HG03108 (cell line): ENCODE measurements around the gene PLAAT3.
A peak's percentile ranks its signal among the peaks of the same experiment; 100 is the strongest.
"Not testable (repeated sequence)": the region's sequence is repeated elsewhere in the genome, so short reads cannot be mapped to it uniquely, and the experiment has no call there.

Experiments
- ATAC-seq: cut with Tn5 transposase; IDR thresholded peaks from one replicate; pipeline ENCODE4 v1.9.1; 2021; ENCODE audit warnings: moderate library complexity; ENCODE audit not compliant: unreplicated experiment

PLAAT3 gene

DNA sequence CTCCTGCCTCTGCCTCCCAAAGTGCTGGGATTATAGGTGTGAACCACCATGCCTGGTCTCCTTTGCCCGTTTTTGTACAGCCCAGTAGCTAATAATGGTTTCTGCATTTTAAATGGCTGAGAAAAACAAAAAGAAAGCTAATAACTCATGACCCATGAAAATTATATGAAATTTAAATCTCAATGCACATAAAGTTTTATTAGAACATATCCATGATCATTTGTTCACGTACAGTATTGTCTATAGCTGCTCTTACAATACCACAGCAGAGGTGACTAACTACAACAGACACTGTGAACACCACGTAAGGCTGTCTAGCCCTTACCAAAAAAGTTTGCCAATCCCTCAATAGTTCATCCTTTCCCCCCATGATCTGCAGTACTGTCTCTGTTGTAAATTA, 44.7 kb downstream of the PLAAT3 start:
- ATAC-seq: no peak

DNA sequence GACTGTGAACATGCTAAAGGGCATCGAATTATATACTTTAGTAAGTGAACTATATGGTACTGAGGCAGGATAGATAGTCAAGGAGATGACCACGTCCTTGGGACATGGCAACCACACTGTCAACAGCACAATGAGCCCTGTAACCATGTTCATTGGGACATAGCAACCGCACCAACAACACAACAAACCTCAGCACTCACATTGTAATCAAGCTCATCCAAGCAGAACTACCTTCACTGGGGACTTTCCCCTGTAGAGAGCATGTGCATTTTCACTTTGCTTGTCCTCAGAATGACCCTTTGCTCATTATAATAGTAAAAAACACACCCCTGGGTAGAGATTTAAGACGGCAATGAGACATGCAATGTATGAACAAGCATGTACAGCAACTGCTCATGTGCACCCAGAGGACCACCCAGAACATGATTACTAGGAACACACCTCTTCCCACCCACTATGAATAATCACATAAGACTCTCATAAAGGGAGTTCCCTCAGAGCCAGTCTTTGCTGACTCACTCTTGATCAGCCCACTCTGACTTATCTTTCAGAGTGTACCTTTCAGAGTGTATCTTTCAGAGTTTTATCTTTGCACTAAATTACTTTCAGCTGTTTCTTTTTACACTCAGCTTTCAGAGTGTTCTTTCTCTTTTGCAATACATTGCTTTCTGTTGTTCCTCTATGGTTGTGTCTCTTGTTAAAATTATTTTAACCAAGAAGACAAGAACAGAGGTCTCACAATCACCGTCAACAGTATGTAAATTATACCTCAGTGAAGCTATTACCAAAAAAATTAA, 47.0 kb downstream of the PLAAT3 start:
- ATAC-seq: peak; percentile 70

DNA sequence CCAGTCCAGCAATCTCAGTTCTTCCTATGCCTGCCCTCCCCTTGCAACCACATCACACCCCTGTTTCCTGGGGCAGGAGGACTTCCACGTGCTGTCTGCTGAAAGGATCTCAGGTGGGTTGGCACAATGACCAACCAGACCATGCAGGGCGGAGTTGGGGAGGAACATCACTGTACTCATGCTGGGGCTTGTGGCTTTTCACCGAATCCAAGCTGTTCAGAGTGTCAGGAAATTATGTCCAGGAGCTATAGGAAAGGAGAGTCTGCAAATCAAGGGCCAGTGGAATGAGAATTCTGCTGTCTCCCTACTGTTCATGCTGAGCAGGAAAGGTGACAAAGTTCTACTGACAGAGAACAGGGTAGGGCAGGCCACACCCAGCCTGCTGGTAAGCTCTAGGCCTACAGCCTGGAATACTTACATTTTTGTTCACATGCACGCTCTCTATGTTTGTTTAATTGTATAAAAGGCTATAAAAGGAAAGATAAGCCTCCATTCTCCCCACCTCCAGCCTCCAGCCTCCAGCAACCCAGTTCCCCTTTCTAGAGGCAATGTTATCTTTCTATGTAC, 49.4 kb downstream of the PLAAT3 start:
- no peak for ATAC-seq

DNA sequence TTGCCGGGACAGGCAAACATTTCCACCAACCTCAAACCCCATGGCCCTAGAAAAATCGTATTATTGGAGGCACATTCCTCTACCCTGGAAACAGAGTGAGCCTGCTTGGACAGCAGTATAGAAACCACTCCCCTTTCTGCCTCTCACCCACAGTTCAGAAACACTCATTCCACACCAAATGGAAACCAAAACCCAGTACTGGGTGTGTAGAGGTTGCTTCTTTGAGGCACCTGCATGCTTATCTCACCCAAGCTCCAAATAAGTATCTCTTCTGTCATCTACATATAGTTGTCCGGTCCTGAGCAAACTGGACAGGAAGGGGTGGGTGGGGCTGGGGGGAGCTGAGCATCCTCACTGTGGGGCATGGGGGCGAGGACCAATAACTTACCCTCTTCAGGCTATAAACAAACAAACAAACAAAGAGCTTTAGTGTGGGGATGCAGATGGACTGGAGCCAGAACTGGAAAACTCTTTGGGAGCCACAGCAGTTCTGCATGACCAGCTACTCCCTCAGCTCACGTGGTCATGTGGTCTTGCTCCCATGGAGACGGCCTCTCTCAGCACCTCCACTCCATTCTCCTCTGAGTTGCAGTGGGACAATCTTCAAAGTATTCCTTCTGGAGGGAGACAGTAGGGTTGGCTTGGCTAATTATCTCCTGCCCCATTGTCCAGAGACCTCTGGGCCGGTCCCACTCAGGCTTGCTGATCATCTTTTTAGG, 50.0 kb downstream of the PLAAT3 start:
- peak; percentile 68 for ATAC-seq

DNA sequence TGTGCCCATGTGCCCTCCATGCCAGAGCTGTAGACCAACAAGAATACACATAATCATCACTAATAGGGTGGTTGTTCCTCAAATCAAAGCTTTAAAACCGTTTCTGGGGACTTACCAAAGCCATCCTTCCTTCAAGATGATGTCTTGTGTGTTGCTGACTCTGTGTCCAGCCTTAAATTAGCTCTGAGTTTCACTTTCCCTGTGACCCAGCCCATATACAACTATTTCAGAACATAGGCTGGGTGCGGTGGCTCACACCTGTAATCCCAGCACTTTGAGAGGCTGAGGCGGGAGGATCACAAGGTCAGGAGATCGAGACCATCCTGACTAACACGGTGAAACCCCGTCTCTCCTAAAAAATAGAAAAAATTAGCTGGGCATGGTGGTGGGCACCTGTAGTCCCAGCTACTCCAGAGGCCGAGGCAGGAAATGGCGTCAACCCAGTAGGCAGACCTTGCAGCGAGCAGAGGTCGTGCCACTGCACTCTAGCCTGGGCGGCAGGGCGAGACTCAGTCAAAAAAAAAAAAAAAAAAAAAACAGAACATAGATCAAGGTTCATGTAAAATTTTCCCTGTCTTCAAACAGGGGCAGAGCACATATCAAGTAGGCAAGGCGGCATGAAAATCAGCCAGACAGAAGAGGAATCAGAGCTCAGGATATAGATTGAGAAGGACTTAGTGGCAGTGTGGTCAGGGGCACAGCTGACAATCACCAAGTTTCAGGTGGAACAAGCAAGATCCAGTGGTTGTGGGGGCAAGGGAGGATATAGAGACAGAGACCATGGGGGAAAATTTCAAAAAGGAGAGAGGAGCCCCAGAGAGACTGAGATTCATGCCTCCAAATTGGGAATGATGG, 50.8 kb downstream of the PLAAT3 start, which contains the start of gene PLAAT2:
PLAAT2 (minus strand) TSS at position 179 of the 855 bp plus-strand sequence; CDS start at position 124, 55 bp downstream.
- ATAC-seq: no peak

DNA sequence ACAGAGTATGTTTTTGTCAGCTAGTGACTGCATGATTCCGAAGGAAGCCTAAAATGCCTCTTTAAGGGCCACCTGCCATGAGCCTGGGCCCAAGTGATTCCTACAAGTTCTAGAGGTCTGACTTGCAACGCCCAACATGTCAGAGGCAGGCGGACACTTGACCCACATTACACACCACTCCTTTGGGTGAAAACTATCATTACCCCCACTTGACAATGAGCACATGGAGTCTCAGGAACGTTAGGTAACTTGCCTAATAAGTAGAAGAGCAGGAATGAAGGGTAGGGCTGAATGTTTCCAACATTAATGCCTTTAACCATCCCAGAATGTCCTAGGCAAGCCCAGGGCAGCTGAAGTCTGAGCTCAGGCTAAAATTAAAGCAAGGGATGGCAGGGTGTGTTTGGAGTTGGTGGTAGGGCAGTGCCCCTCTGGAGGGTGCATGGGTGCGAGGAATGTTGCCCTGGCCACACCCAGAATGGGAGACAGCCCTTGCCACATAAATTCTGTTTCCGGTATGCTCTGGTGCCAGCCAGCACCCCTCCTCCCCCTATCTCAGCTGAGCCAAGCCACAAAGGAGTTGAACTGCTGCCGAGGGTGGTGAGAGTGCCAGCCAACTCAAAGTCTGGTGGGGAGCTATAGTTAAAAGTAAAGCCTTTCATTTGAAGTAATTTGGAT, 53.6 kb downstream of the PLAAT3 start:
- no peak for ATAC-seq

DNA sequence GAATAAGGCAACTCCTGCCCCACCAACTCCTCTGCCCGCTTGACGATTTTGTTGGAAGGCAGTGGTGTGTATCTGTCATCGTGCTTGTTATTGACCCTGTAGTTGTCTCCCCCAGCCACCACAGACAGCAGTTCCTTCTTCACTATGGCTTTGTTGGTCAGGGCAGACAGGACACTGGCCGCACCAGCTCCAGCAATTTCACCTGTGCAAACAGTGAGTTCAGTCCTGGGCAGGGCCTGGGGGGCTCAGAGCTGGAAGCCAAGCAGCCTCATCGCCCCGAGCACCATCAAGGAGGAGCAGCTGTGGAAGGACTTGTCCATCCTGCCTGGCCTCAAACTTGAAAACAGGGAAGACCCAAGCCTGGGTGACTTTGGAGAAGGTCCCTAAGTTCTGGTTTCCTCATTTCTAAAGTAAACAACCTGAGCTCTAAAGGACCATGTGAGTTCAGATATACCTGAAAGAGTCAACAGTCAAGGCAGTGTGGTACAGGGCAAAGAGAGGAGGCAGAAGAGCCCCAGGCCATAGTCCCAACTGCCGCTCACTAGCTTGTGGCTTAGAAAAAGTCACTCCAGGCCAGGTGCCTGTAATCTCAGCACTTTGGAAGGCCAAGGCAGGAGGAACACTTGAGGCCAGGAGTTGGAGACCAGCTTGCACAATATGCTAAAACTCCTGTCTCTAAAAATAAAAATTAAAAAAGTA, 55.6 kb downstream of the PLAAT3 start:
- no peak for ATAC-seq

DNA sequence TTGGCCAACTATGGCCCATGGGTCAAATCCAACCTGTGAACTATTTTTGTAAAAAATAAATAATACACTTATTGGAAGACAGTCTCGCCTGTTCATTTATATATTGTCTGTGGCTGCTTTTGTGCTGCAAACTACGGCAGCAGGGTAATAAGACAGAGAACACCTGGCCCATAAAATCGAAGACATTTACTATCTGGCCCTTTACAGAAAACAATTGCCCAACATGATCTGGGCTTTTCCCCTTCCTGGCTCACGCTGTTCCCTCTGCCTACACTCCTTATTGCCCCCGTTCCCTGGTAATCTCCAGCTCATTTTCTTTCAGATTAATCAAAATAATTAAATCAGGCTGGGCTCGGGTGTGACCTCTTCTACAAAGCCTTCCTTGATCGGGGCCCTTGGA, 56.7 kb downstream of the PLAAT3 start:
- ATAC-seq: no peak

DNA sequence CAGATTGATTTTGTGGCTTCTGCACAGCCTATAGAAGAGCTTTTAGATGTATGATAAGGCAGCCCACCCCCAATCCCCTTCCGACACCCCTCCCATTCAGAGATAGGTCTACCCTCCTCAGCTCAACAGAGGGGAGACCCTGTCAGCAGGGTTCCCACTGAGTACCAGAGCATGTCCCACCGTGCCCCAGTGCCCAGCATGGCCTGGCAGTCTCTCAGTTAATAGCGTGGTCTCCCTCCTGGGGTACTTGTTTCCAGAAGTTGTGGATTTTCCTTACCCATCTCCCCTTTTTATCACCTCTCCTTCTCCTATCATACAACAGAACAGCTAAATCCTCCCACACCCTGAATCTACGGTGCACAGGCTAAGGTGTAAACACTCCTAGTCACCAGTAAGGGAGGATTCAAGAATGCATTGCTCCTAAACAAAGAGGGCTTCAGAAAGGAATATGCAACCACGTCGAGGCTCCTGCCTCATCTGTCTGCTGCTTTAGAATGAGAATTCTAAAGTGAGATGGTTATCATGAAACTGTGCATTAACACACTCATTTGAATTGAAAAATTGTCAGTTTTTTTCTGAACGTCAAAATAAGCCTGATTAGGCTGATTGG, 57.7 kb downstream of the PLAAT3 start:
- ATAC-seq: no peak

DNA sequence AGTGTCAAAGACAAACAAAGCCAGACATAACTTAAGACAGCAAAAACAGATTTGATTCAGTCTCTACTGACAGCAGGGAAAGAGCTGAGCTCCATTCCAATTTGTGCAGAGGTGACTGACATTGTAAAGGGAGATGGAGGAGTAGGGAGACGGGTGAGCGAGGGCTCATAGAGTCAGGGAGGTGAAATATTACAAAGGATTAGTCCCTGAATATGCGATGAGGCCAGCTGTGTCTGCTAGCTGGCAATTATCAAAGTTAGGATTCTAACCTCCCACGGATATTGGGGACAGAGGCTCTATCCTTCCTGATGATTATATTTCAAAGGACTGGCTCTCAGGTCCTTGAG, 59.4 kb downstream of the PLAAT3 start:
- no peak for ATAC-seq

DNA sequence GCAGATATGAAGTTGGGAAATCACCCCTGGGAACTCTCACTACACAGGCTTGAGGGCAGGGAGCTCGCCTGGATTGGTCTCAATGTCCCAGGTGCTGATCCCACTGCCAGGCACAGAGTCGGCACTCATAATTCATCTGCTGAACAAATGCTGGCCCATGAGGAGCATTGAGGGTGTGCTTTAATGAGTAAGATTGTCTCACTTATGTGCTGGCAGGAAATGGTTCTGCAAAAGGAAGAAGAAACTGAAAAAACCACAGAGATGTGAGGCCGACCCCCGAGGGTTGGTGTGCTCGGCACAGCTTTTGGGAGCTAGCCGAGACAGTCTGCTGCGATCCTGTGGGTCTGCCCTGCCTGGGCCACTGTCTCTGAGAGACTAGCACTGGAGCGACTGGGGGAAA, 60.5 kb downstream of the PLAAT3 start:
- peak; percentile 82 for ATAC-seq

DNA sequence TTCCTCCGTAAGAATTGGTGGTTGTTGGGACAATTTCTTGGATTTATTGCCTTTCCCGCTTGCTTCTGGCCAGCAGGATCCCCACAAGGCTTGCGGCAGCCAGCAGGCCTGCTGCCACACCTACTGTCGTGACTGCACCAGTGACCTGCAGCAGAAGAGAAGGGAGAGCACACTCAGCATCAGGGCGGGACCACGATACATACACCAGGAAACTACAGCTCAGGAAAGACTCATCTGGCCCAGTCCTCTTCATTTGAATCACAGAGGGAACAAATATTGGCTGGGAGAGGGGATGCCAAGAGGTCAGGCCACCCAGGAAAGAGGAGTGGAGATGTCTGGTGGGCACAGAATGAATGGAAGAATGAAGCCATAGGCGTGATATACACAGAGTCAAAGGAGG, 61.3 kb downstream of the PLAAT3 start:
- ATAC-seq: no peak

DNA sequence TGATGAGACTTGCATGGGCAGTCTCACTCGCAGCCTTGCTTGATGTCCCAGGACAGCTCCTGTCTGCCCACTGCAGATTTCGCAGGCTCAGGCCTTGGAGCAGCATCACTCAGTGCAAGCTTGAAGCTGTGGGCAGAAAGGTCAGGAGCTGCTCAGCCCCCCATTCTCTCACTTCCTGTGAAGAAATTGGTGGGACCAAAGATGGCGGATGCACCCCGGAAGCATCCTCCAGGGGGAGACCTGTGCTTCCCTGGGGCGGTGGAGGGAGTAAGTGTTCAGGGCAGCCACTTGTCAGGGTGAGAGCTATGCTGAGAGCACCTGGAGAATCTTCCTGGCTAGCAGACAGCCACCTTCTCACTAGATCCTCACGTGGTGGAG, 62.4 kb downstream of the PLAAT3 start:
- no peak for ATAC-seq

DNA sequence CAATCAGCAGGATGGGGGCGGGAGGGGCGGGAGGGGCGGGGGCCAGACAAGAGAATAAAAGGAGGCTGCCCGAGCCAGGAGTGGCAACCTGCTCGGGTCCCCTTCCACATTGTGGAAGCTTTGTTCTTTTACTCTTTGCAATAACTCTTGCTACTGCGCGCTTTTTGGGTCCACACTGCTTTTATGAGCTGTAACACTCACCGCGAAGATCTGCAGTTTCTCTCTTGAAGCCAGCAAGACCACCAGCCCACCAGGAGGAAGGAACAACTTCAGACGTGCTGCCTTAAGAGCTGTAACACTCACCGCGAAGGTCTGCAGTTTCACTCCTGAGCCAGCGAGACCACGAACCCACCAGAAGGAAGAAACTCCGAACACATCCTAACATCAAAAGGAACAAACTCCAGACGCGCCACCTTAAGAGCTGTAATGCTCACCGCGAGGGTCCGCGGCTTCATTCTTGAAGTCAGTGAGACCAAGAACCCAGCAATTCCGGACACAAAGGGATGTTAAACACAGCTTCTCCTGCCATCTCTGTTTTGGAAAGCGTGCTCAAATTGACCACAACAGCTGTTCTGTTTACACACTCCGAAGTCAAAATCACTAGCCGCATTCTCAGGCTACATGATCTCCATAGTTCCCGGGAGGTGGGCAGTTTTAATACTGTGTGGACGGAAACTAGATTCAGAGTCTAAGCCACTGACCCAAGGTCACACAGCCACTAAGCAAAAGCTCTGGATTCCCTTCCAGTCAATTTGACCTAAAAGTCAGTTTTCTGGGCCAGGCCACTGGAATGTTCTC, 62.9 kb downstream of the PLAAT3 start:
- ATAC-seq: no peak

DNA sequence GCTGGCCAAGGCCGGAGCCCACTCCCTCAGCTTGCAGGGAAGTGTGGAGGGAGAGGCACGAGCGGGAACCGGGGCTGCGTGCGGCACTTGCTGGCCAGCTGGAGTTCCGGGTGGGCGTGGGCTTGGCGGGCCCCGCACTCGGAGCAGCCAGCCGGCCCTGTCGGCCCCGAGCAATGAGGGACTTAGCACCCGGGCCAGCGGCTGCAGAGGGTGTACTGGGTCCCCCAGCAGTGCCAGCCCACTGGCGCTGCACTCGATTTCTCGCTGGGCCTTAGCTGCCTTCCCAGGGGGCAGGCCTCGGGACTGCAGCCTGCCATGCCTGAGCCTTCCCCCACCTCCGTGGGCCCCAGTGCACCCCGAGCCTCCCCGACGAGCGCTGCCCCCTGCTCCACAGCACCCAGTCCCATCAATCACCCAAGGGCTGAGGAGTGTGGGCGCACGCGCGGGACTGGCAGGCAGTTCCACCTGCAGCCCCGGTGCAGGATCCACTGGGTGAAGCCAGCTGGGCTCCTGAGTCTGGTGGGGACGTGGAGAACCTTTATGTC, 64.0 kb downstream of the PLAAT3 start:
- ATAC-seq: not testable (repeated sequence)

DNA sequence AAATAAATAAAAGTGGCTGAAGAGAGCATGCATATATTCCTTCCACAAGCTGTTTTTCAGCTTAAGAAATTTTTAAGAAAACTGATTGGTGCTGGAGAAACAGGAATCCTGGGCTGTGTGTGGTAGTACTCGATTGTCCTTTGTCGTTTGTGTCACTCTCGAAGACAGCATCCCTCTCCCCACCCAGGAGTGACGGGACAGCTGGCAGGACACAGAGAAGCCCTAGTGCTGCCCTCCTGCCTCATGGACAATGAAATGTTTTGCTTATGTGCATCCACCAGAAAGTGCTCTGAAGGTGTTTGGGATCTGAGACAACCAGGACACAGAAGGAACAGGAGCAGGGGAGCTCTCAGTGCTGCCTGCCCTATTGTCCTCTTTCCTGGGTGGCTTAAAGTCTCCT, 64.8 kb downstream of the PLAAT3 start:
- no peak for ATAC-seq

DNA sequence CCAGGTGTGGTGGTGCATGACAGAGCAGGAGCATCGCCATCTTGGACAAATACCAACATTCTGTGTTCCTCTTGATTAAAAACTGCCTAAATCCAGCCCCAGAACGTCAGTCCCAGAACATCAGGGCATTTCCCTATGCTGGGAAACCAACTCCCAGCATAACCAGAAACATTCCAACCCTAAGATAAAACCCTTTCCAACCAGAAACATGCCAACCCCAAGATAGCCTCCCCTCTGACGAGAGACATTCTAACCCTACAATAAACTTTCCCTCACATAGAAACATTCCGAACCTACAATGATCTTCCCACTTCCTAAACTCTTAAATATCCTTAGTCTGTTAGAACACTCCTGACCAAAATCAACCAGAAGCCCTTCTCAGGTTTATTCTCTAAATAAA, 66.1 kb downstream of the PLAAT3 start:
- no peak for ATAC-seq

DNA sequence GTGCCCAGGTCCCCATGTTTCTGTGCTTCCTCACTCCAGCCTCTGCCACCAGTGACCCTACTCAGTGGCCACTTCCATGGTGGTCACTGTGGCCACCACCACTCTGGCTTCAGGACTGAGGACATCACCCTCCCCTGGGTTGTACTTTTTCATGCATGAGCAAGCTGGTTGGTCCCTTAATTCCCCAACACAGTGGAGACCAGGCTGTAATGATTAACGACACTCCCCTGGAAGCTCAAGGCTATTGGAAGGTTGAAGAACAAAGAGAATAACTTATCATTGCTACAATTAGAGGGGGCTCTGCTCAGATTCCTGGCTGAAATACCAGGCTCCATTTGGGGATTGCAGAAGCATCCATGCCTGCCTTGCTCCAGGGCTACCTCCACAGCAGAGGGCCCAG, 67.2 kb downstream of the PLAAT3 start:
- no peak for ATAC-seq

DNA sequence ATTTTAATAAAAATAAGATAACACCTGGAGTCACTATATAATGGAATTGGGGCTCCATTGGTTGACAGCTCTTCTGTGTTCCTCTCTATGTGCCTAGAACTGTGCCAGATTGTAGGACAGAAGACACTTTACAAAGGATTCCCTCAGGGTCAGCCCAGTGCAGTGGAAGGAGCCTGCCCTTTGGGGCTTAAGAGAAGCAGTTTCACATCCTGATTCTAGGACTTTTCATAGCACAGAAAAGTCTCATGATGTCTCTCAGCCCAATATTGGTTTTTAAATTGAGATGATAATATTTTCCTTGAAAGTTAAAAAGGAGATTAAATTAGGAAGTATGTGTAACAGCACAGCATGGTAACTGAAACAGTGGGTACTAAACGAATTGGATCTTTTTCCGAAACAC, 70.5 kb downstream of the PLAAT3 start:
- ATAC-seq: no peak
